H1 (cell line): Measurements from ENCODE around the gene ZNRF2. TPM values are rescaled to one million over a fixed set of nuclear protein-coding genes. Genes with fewer than 3 reads are reported as not detected.

Experiments
- CTCF ChIA-PET: fragments of 300-600 bp; sonication (Branson Sonifier 250); formaldehyde crosslinking; loops from one replicate; lab custom pipeline; 2021; ENCODE audit not compliant: partially characterized antibody; lab: Charles Lee
- POLR2A ChIA-PET: fragments of 300-600 bp; sonication (Branson Sonifier 250); formaldehyde crosslinking; loops from one replicate; lab custom pipeline; 2021; ENCODE audit warnings: inconsistent platforms; ENCODE audit not compliant: partially characterized antibody; lab: Charles Lee
- DNase-seq, 2 experiments: peaks; one replicate each; pipeline versions ENCODE4 v3.0.0 to v3.0.0-alpha.2; 2010 to 2022; ENCODE audit warnings: low spot score in 2 of 2, low read depth in 1 of 2, mixed read lengths in 1 of 2
- FAIRE-seq: peaks from 2 replicates; lab custom pipeline; 2011; peaks lifted over from hg19 to GRCh38; lab: Jason Lieb, UNC
- H2AFZ ChIP-seq: 2 replicates; pipeline ENCODE4 v1.8.1; 2012; ENCODE audit warnings: low read length, inconsistent platforms
- H2AK5ac ChIP-seq: 2 replicates; pipeline ENCODE4 v1.6.1; 2013; ENCODE audit warnings: low read depth, low read length
- H2BK120ac ChIP-seq: replicated peaks from 2 replicates; pipeline ENCODE3; 2013; ENCODE audit warnings: low read depth, low read length, inconsistent platforms
- H2BK12ac ChIP-seq: 2 replicates; pipeline ENCODE4 v1.6.1; 2013; ENCODE audit warnings: low read depth, low read length
- H2BK15ac ChIP-seq: 2 replicates; pipeline ENCODE4 v1.6.1; 2013; ENCODE audit warnings: low read length
- H2BK20ac ChIP-seq: 2 replicates; pipeline ENCODE4 v1.6.1; 2013; ENCODE audit warnings: low read length
- H2BK5ac ChIP-seq: 2 replicates; pipeline ENCODE4 v1.6.1; 2013; ENCODE audit warnings: low read depth, low read length
- H3K14ac ChIP-seq: 2 replicates; pipeline ENCODE4 v1.6.1; 2013; ENCODE audit warnings: inconsistent platforms; ENCODE audit not compliant: insufficient read length
- H3K18ac ChIP-seq: 2 replicates; pipeline ENCODE4 v1.6.1; 2013; ENCODE audit warnings: low read length; ENCODE audit errors: extremely low read depth
- H3K23ac ChIP-seq: 2 replicates; pipeline ENCODE4 v1.6.1; 2013; ENCODE audit warnings: inconsistent platforms; ENCODE audit not compliant: insufficient read length
- H3K23me2 ChIP-seq: 2 replicates; pipeline ENCODE4 v1.6.1; 2013; ENCODE audit warnings: low read depth, low read length
- H3K27ac ChIP-seq: 2 replicates; pipeline ENCODE4 v1.6.1; 2011; ENCODE audit warnings: low read depth, low read length, inconsistent platforms
- H3K27me3 ChIP-seq, 4 experiments: replicated peaks in 1 of 4; 1 replicate in 1 of 4; 2 replicates in 3 of 4; pipeline versions ENCODE4 v1.6.1 to v1.8.1; 2011 to 2013; ENCODE audit warnings: low read length in 3 of 4, mild to moderate bottlenecking in 3 of 4, inconsistent platforms in 2 of 4, mixed read lengths in 2 of 4, moderate library complexity in 1 of 4; ENCODE audit not compliant: control insufficient read depth in 3 of 4, insufficient read depth in 3 of 4; ENCODE audit errors: extremely low read depth in 1 of 4
- H3K36me3 ChIP-seq, 4 experiments: 2 replicates each; pipeline versions ENCODE4 v1.6.1 to v1.8.1; 2011 to 2013; ENCODE audit warnings: mild to moderate bottlenecking in 4 of 4, low read length in 3 of 4, moderate library complexity in 2 of 4, control low read depth in 1 of 4, inconsistent platforms in 1 of 4; ENCODE audit not compliant: insufficient read depth in 4 of 4, control insufficient read depth in 2 of 4
- H3K4ac ChIP-seq: replicated peaks from 2 replicates; pipeline ENCODE3; 2013; ENCODE audit warnings: low read length, low read depth, mixed read lengths, inconsistent platforms; ENCODE audit not compliant: insufficient read length
- H3K4me1 ChIP-seq, 4 experiments: replicated peaks in 1 of 4; 1 replicate in 1 of 4; 2 replicates in 3 of 4; pipeline versions ENCODE4 v1.6.1 to v1.8.1; 2011 to 2013; ENCODE audit warnings: low read length in 3 of 4, inconsistent platforms in 2 of 4, mixed read lengths in 1 of 4; ENCODE audit not compliant: insufficient read depth in 4 of 4, control insufficient read depth in 3 of 4
- H3K4me2 ChIP-seq, 2 experiments: 2 replicates each; pipeline versions ENCODE4 v1.6.1 to v1.8.1; 2011 to 2013; ENCODE audit warnings: low read depth in 2 of 2, low read length in 2 of 2, control low read depth in 1 of 2, inconsistent platforms in 1 of 2, mild to moderate bottlenecking in 1 of 2; ENCODE audit not compliant: insufficient read depth in 1 of 2
- H3K4me3 ChIP-seq, 4 experiments: fragments of 200-600, 300-600 bp in 1 of 4; sonication (generic), shearing (Covaris generic), sonication (Bioruptor Twin) in 1 of 4; 2 replicates each; pipeline versions ENCODE4 v1.5.1 to v1.8.1; 2011 to 2016; ENCODE audit warnings: low read length in 4 of 4, low read depth in 3 of 4, control low read depth in 2 of 4, inconsistent platforms in 2 of 4, mild to moderate bottlenecking in 2 of 4, mixed read lengths in 1 of 4, moderate library complexity in 1 of 4; ENCODE audit not compliant: insufficient read depth in 2 of 4; ENCODE audit errors: extremely low read depth in 1 of 4
- H3K56ac ChIP-seq: replicated peaks from 2 replicates; pipeline ENCODE3; 2013; ENCODE audit warnings: low read depth, mild to moderate bottlenecking, mixed read lengths, low read length, inconsistent platforms; ENCODE audit not compliant: insufficient read length
- H3K79me1 ChIP-seq: 2 replicates; pipeline ENCODE4 v1.6.1; 2013; ENCODE audit warnings: low read depth, low read length, control low read depth
- H3K79me2 ChIP-seq, 2 experiments: 2 replicates each; pipeline versions ENCODE4 v1.6.1 to v1.8.1; 2012 to 2013; ENCODE audit warnings: low read length in 2 of 2, mild to moderate bottlenecking in 2 of 2, inconsistent platforms in 1 of 2; ENCODE audit not compliant: insufficient read depth in 2 of 2, control insufficient read depth in 1 of 2
- H3K9ac ChIP-seq, 4 experiments: replicated peaks in 1 of 4; 1 replicate in 1 of 4; 2 replicates in 3 of 4; pipeline versions ENCODE4 v1.6.1 to v1.8.1; 2011 to 2013; ENCODE audit warnings: low read depth in 3 of 4, low read length in 3 of 4, control low read depth in 2 of 4, mild to moderate bottlenecking in 2 of 4, moderate library complexity in 2 of 4, inconsistent platforms in 1 of 4; ENCODE audit errors: extremely low read depth in 1 of 4
- H3K9me3 ChIP-seq, 2 experiments: 2 replicates each; pipeline versions ENCODE4 v1.6.1 to v1.8.1; 2012 to 2013; ENCODE audit warnings: mild to moderate bottlenecking in 2 of 2, moderate library complexity in 2 of 2, control low read depth in 1 of 2, inconsistent platforms in 1 of 2, low read depth in 1 of 2, low read length in 1 of 2, mixed read lengths in 1 of 2; ENCODE audit not compliant: insufficient read depth in 2 of 2
- H4K20me1 ChIP-seq, 2 experiments: replicated peaks in 1 of 2; 2 replicates each; pipeline versions ENCODE3 to v1.8.1; 2011 to 2013; ENCODE audit warnings: inconsistent platforms in 2 of 2, low read length in 2 of 2, mild to moderate bottlenecking in 1 of 2; ENCODE audit not compliant: insufficient read depth in 2 of 2, control insufficient read depth in 1 of 2
- H4K5ac ChIP-seq: 2 replicates; pipeline ENCODE4 v1.6.1; 2013; ENCODE audit warnings: low read length, low read depth, mixed read lengths, inconsistent platforms; ENCODE audit not compliant: insufficient read length
- H4K8ac ChIP-seq: 2 replicates; pipeline ENCODE4 v1.8.0; 2013; ENCODE audit warnings: mild to moderate bottlenecking, moderate library complexity, low read length, inconsistent platforms; ENCODE audit not compliant: insufficient read depth; ENCODE audit errors: extremely low read depth
- H4K91ac ChIP-seq: replicated peaks from 2 replicates; pipeline ENCODE3; 2013; ENCODE audit warnings: low read length, mixed read lengths, inconsistent platforms; ENCODE audit not compliant: insufficient read length
- BRCA1 ChIP-seq: IDR thresholded peaks from 2 replicates; pipeline ENCODE4 v1.6.1; 2012; ENCODE audit warnings: low read depth, low read length, improper control_type of control experiment
- SP1 ChIP-seq: IDR thresholded peaks from 2 replicates; pipeline ENCODE4 v1.6.1; 2011; ENCODE audit warnings: low read depth, low read length
- TBP ChIP-seq: IDR thresholded peaks from 2 replicates; pipeline ENCODE4 v1.6.1; 2011; ENCODE audit warnings: low read depth, low read length, improper control_type of control experiment
- WGBS, 2 experiments: shearing (Covaris generic) in 1 of 2; methylation state at CpG; one replicate each; pipeline versions ENCODE4 v1.1.6 to v1.1.7; 2013 to 2015; ENCODE audit warnings: low lambda C conversion rate in 2 of 2, mixed read lengths in 2 of 2, inconsistent platforms in 1 of 2, low coverage in 1 of 2, missing lambda C conversion rate in 1 of 2; ENCODE audit not compliant: insufficient replicate concordance in 2 of 2, insufficient coverage in 1 of 2, insufficient read length in 1 of 2; ENCODE audit errors: extremely low coverage in 1 of 2, missing lambda C conversion rate in 1 of 2; 5-methylcytosine and 5-hydroxymethylcytosine counted together
- polyA plus RNA-seq, 7 experiments: library from polyadenylated mRNA; depleted of rRNA in 3 of 7; stranded (reverse) in 5 of 7; unstranded in 2 of 7; fragments of >200 nt in 5 of 7; fragments of 200-250 nt in 2 of 7; gene quantifications; 1 replicate in 5 of 7; 2 replicates in 1 of 7; 4 replicates in 1 of 7; pipeline versions ENCODE4 v1.2.1 to v1.2.3, GENCODE V29; 2011 to 2013; ENCODE audit warnings: missing spikeins in 2 of 7, mixed read lengths in 2 of 7
- total RNA-seq: library from RNA; stranded (reverse); fragmentation: NEBNext Ultra II Directional; extraction: Animal tissue kit (Norgen Biotek cat#: 25700); gene quantifications from 2 replicates; pipeline ENCODE4 v1.2.1, GENCODE V29; 2021
- TF ChIP-seq, protein P1 (sequence below): IDR thresholded peaks from 2 replicates; pipeline ENCODE4 v1.6.1; 2011; ENCODE audit warnings: low read depth, mild to moderate bottlenecking, low read length; ENCODE audit not compliant: insufficient read depth

Gene ZNRF2
- total and polyA plus RNA-seq, 2 of the 8 experiments (the other 6 are each of a cell fraction or from before 2014, with no cell fraction given): 2.9 to 16.2 TPM

- H2BK12ac ChIP-seq: no peak overlapping the region
- H3K4ac ChIP-seq: no peak overlapping the region
- no peak overlapping the region for H2BK20ac ChIP-seq
- no peak overlapping the region for H3K56ac ChIP-seq
- DNase-seq (no peak), FAIRE-seq (no peak)
- POLR2A ChIA-PET: no interaction called here
- H2BK120ac ChIP-seq: no peak overlapping the region
- no peak overlapping the region for H2AK5ac ChIP-seq
- H4K8ac ChIP-seq: no peak overlapping the region
- H3K9me3 ChIP-seq: no peaks in the 10 kb centered on the region
- no peak overlapping the region for H3K18ac ChIP-seq
- H3K4me2 ChIP-seq: peak overlapping the region; percentile 70 to 72
- H2BK15ac ChIP-seq: no peak overlapping the region
- no peak overlapping the region for H3K23ac ChIP-seq
- no peaks in the 10 kb centered on the region for H3K27me3 ChIP-seq
- H3K27ac ChIP-seq: no peak overlapping the region
- no peak overlapping the region for H3K14ac ChIP-seq
- peaks cover 0 to 56% of the 10 kb centered on the region in 2 experiments; a peak in 2 of 4 replicates for H3K79me2 ChIP-seq
- H3K36me3 ChIP-seq: no peaks in the 10 kb centered on the region
- H3K9ac ChIP-seq: no peak overlapping the region
- H3K23me2 ChIP-seq: peaks cover 3% of the 10 kb centered on the region
- H4K91ac ChIP-seq: no peak overlapping the region
- peak overlapping the region; percentile 78 to 97 (median 86); a peak in 7 of 8 replicates for H3K4me3 ChIP-seq
- H2AFZ ChIP-seq: no peak overlapping the region
- no peaks in the 10 kb centered on the region for H3K79me1 ChIP-seq
- TF ChIP-seq, protein P1, sequence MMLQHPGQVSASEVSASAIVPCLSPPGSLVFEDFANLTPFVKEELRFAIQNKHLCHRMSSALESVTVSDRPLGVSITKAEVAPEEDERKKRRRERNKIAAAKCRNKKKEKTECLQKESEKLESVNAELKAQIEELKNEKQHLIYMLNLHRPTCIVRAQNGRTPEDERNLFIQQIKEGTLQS: no peak
- TF ChIP-seq SP1: no peak
- no peak for TF ChIP-seq TBP
- no peak for TF ChIP-seq BRCA1
- no peak overlapping the region for H4K5ac ChIP-seq
- 37% methylated on average over 11 of the region's 11 CpGs; no CpG with 5 or more reads in 1 of the 2 experiments for WGBS, 2 experiments
- H3K4me1 ChIP-seq: peaks cover 0 to 3% (median under 1%) of the 10 kb centered on the region in 4 experiments; a peak in 3 of 7 replicates
- peaks cover 2 to 3% of the 10 kb centered on the region in 2 experiments for H4K20me1 ChIP-seq
- H2BK5ac ChIP-seq: no peak overlapping the region
- CTCF ChIA-PET: interaction anchor here (1.9 kb wide), 1 partner anchor 10 kb away, joined by 5 read pairs; no protein-coding TSS in a partner anchor
Observed at GRCh38 chr7:30286749-30287148, 2.4 kb downstream of the ZNRF2 start.
